ENCODE data around the gene ERBB4. TPM values are rescaled to one million over a fixed set of nuclear protein-coding genes. Genes with fewer than 3 reads are reported as not detected.
"Not testable (repeated sequence)": the region's sequence is repeated elsewhere in the genome, so short reads cannot be mapped to it uniquely, and the experiment has no call there.

Gene ERBB4
- total RNA-seq, 3 donors from 2014 or later, result 1.6 to 53.1 (median 18.4) TPM

- peaks cover 0 to 9% of the 10 kb centered on the region in 2 donors for H3K9me3 ChIP-seq
- no peaks in the 10 kb centered on the region for H3K27me3 ChIP-seq
- TF ChIP-seq POLR2A (IDR thresholded peaks at IDR 0.05), result no peak
- no peak for TF ChIP-seq POLR2AphosphoS5 (IDR thresholded peaks at IDR 0.05)
- no peak for TF ChIP-seq CTCF (IDR thresholded peaks at IDR 0.05)
- intact Hi-C loops (cut with DNase I; ENCODE audit: low total_unique reads), result no loop called here
- no peak for DNase-seq (ENCODE audit: low spot score in 2 of 2)
- no peak overlapping the region for H3K27ac ChIP-seq
- H3K4me1 ChIP-seq, result no peaks in the 10 kb centered on the region
- no peaks in the 10 kb centered on the region for H3K36me3 ChIP-seq
- no peak overlapping the region for H3K4me3 ChIP-seq
Observed at GRCh38 chr2:212465456-212465855, 73.1 kb downstream of the ERBB4 start.

GRCh38 chr2:212461708-212462107 lies 76.9 kb downstream of the ERBB4 start:
- H3K4me1 ChIP-seq; DNase-seq (ENCODE audit: low spot score in 2 of 2); H3K9me3 ChIP-seq; H3K27me3 ChIP-seq; intact Hi-C loops (cut with DNase I; ENCODE audit: low total_unique reads); H3K4me3 ChIP-seq; H3K27ac ChIP-seq; H3K36me3 ChIP-seq: not testable (repeated sequence)

- H3K27ac ChIP-seq, result no peak overlapping the region
- no peak overlapping the region for H3K4me3 ChIP-seq
- intact Hi-C loops (cut with DNase I; ENCODE audit: low total_unique reads), result no loop called here
- no peaks in the 10 kb centered on the region for H3K4me1 ChIP-seq
- H3K27me3 ChIP-seq, result no peaks in the 10 kb centered on the region
- no peaks in the 10 kb centered on the region for H3K9me3 ChIP-seq
- TF ChIP-seq POLR2AphosphoS5 (IDR thresholded peaks at IDR 0.05) (no peak), CTCF (IDR thresholded peaks at IDR 0.05) (no peak), POLR2A (IDR thresholded peaks at IDR 0.05) (no peak)
- no peak for DNase-seq (ENCODE audit: low spot score in 2 of 2)
- no peaks in the 10 kb centered on the region for H3K36me3 ChIP-seq
Observed at GRCh38 chr2:212454149-212454548, 84.5 kb downstream of the ERBB4 start.

- TF ChIP-seq POLR2A (IDR thresholded peaks at IDR 0.05) (no peak), CTCF (IDR thresholded peaks at IDR 0.05) (no peak), POLR2AphosphoS5 (IDR thresholded peaks at IDR 0.05) (no peak)
- Histone ChIP-seq H3K4me1 (no peaks in the 10 kb centered on the region), H3K27ac (no peak overlapping the region), H3K9me3 (no peaks in the 10 kb centered on the region), H3K27me3 (no peaks in the 10 kb centered on the region), H3K4me3 (no peak overlapping the region), H3K36me3 (no peaks in the 10 kb centered on the region)
- intact Hi-C loops (cut with DNase I; ENCODE audit: low total_unique reads), result no loop called here
- no peak for DNase-seq (ENCODE audit: low spot score in 2 of 2)
Observed at GRCh38 chr2:212451786-212452231, 86.8 kb downstream of the ERBB4 start.

- no peak for DNase-seq (ENCODE audit: low spot score in 2 of 2)
- Histone ChIP-seq H3K4me3 (no peak overlapping the region), H3K9me3 (no peaks in the 10 kb centered on the region), H3K27me3 (no peaks in the 10 kb centered on the region), H3K36me3 (no peaks in the 10 kb centered on the region), H3K4me1 (no peaks in the 10 kb centered on the region), H3K27ac (no peak overlapping the region)
- intact Hi-C loops (cut with DNase I; ENCODE audit: low total_unique reads), result no loop called here
- no peak for TF ChIP-seq CTCF (IDR thresholded peaks at IDR 0.05)
- no peak for TF ChIP-seq POLR2AphosphoS5 (IDR thresholded peaks at IDR 0.05)
- no peak for TF ChIP-seq POLR2A (IDR thresholded peaks at IDR 0.05)
Observed at GRCh38 chr2:212448698-212449097, 89.9 kb downstream of the ERBB4 start.

- TF ChIP-seq POLR2A (IDR thresholded peaks at IDR 0.05), result no peak
- TF ChIP-seq CTCF (IDR thresholded peaks at IDR 0.05), result no peak
- TF ChIP-seq POLR2AphosphoS5 (IDR thresholded peaks at IDR 0.05), result no peak
- no peak overlapping the region for H3K27ac ChIP-seq
- H3K4me1 ChIP-seq, result no peaks in the 10 kb centered on the region
- no peaks in the 10 kb centered on the region for H3K27me3 ChIP-seq
- DNase-seq (ENCODE audit: low spot score in 2 of 2), result no peak
- no peaks in the 10 kb centered on the region for H3K36me3 ChIP-seq
- H3K4me3 ChIP-seq, result no peak overlapping the region
- peaks cover 16 to 21% of the 10 kb centered on the region in 2 donors for H3K9me3 ChIP-seq
- intact Hi-C loops (cut with DNase I; ENCODE audit: low total_unique reads), result no loop called here
Observed at GRCh38 chr2:212441821-212442220, 96.8 kb downstream of the ERBB4 start.

Measured in breast epithelium (tissue), 4 donors.